Cardiac atrium fibroblast (primary cell): Measurements from ENCODE around the gene CUL9. TPM values are rescaled to one million over a fixed set of nuclear protein-coding genes. Genes with fewer than 3 reads are reported as not detected.

Experiments used
- total RNA-seq: library from RNA; depleted of rRNA; stranded (reverse); fragments of >200 nt; gene quantifications from 2 replicates; pipeline ENCODE4 v1.2.3, GENCODE V29; 2015

Gene CUL9
- 10.9 and 16.4 TPM in 2 replicates for total RNA-seq

GRCh38 chr6:43181942-43182860, at the start of gene CUL9:
CUL9 (plus strand) TSS chr6:43182196; CDS start chr6:43184311, 2,115 bp downstream.

GRCh38 chr6:43170931-43171706, 10.9 kb upstream of the CUL9 start, which contains the start of gene SRF:
SRF (plus strand) TSS chr6:43171269; CDS start chr6:43171657, 388 bp downstream.

GRCh38 chr6:43228951-43229802, 47.2 kb downstream of the CUL9 start, which contains the start of gene DNPH1:
DNPH1 (minus strand) TSS chr6:43229481; CDS start chr6:43229456, 25 bp downstream.

GRCh38 chr6:43242908-43243663, 61.1 kb downstream of the CUL9 start, which contains the start of gene TTBK1:
TTBK1 (plus strand) TSS chr6:43243481; CDS start chr6:43246661, 3,180 bp downstream.

Other genes with a start within 250 kb of the CUL9 start
- gene GNMT, start 221.4 kb upstream of the CUL9 start, total RNA-seq = not detected in 2 replicates
- 11.0 and 16.2 TPM in 2 replicates for gene PEX6, start 203.0 kb upstream of the CUL9 start, total RNA-seq
- gene PPP2R5D, start 197.6 kb upstream of the CUL9 start, total RNA-seq = 35.6 and 39.7 TPM in 2 replicates
- 75.2 and 88.8 TPM in 2 replicates for gene MEA1, start 168.2 kb upstream of the CUL9 start, total RNA-seq
- 99.6 and 118 TPM in 2 replicates for gene KLHDC3, start 167.9 kb upstream of the CUL9 start, total RNA-seq
- gene RRP36, start 160.6 kb upstream of the CUL9 start, total RNA-seq = 68.4 and 69.9 TPM in 2 replicates
- gene CUL7, start 128.3 kb upstream of the CUL9 start, total RNA-seq = 27.1 and 30.5 TPM in 2 replicates
- gene MRPL2, start 122.8 kb upstream of the CUL9 start, total RNA-seq = 14.3 and 17.7 TPM in 2 replicates
- 9.4 and 13.6 TPM in 2 replicates for gene KLC4, start 122.6 kb upstream of the CUL9 start, total RNA-seq
- 82.6 and 84.1 TPM in 2 replicates for gene PTK7, start 105.9 kb upstream of the CUL9 start, total RNA-seq
- gene SRF, start 10.9 kb upstream of the CUL9 start, total RNA-seq = 21.5 and 27.3 TPM in 2 replicates
- gene DNPH1, start 47.3 kb downstream of the CUL9 start, total RNA-seq = 60.7 and 96.4 TPM in 2 replicates
- gene TTBK1, start 61.3 kb downstream of the CUL9 start, total RNA-seq = not detected in 2 replicates
- gene SLC22A7, start 116.1 kb downstream of the CUL9 start, total RNA-seq = not detected in 2 replicates
- gene CRIP3, start 126.6 kb downstream of the CUL9 start, total RNA-seq = not detected in 2 replicates
- gene ZNF318, start 187.5 kb downstream of the CUL9 start, total RNA-seq = 6.7 and 7.1 TPM in 2 replicates
- 9.9 and 18.0 TPM in 2 replicates for gene ABCC10, start 245.3 kb downstream of the CUL9 start, total RNA-seq